SU-DHL-6 (cell line): ENCODE data around the gene HHLA2.

Experiments used
- H2AFZ ChIP-seq: fragments of 200-600 bp; sonication (generic); 2 replicates; pipeline ENCODE4 v1.6.1; 2014; ENCODE audit warnings: low read depth, mild to moderate bottlenecking, moderate library complexity, mixed read lengths, antibody characterized with exemption, low read length; ENCODE audit not compliant: severe bottlenecking
- H3F3A ChIP-seq: fragments of 200-600 bp; shearing (Covaris generic); 2 replicates; pipeline ENCODE4 v1.6.0; 2016; ENCODE audit warnings: antibody characterized with exemption, mild to moderate bottlenecking; ENCODE audit not compliant: insufficient read depth
- H3K27ac ChIP-seq: fragments of 200-600 bp; sonication (generic); 2 replicates; pipeline ENCODE4 v1.5.1; 2016; ENCODE audit warnings: low read depth, mild to moderate bottlenecking, low read length, moderate library complexity, mixed read lengths
- H3K27me3 ChIP-seq: fragments of 200-600 bp; sonication (generic), shearing (Covaris generic); 2 replicates; pipeline ENCODE4 v1.6.0; 2014; ENCODE audit warnings: mild to moderate bottlenecking, low read length
- H3K36me3 ChIP-seq: fragments of 200-600 bp; sonication (generic); 2 replicates; pipeline ENCODE4 v1.6.1; 2014; ENCODE audit warnings: mild to moderate bottlenecking, low read length, mixed read lengths
- H3K4me2 ChIP-seq: fragments of 300-600, 200-600 bp; shearing (Covaris generic), sonication (generic); 2 replicates; pipeline ENCODE4 v1.6.0; 2014; ENCODE audit warnings: low read length, low read depth, mild to moderate bottlenecking; ENCODE audit not compliant: poor library complexity, severe bottlenecking
- H3K4me3 ChIP-seq: fragments of 200-600 bp; sonication (generic); 2 replicates; pipeline ENCODE4 v1.5.1; 2014; ENCODE audit warnings: antibody characterized with exemption, low read length, mild to moderate bottlenecking, mixed read lengths; ENCODE audit not compliant: insufficient read depth, poor library complexity, severe bottlenecking
- H3K79me2 ChIP-seq: fragments of 200-600 bp; sonication (generic); 2 replicates; pipeline ENCODE4 v1.6.1; 2014; ENCODE audit warnings: mild to moderate bottlenecking, low read length, moderate library complexity; ENCODE audit not compliant: insufficient read depth
- H3K9ac ChIP-seq: fragments of 200-600 bp; sonication (generic); 2 replicates; pipeline ENCODE4 v1.7.0; 2014; ENCODE audit warnings: mild to moderate bottlenecking, low read length
- H3K9me2 ChIP-seq: fragments of 200-600 bp; sonication (generic); replicated peaks from 2 replicates; pipeline ENCODE4 v1.6.1; 2014; ENCODE audit warnings: low read length; ENCODE audit not compliant: insufficient read depth
- H3K9me3 ChIP-seq: fragments of 200-600 bp; sonication (generic); 2 replicates; pipeline ENCODE4 v1.6.1; 2014; ENCODE audit warnings: low read length, mixed read lengths; ENCODE audit not compliant: insufficient read depth
- H4K20me1 ChIP-seq: fragments of 200-600 bp; sonication (generic); 2 replicates; pipeline ENCODE4 v1.6.1; 2014; ENCODE audit warnings: low read depth, mild to moderate bottlenecking, antibody characterized with exemption, low read length, moderate library complexity, mixed read lengths
- EZH2phosphoT487 ChIP-seq: fragments of 200-600 bp; sonication (generic), shearing (Covaris generic); conservative IDR thresholded peaks from 2 replicates; pipeline ENCODE4 v1.6.1; 2018; ENCODE audit warnings: mild to moderate bottlenecking, antibody characterized with exemption, low read length, moderate library complexity, mixed read lengths
- TF ChIP-seq, protein P1 (sequence below): fragments of 200-600 bp; sonication (generic); IDR thresholded peaks from one replicate; pipeline ENCODE4 v1.5.1; 2017; ENCODE audit warnings: antibody characterized with exemption, mild to moderate bottlenecking, low read length, moderate library complexity; ENCODE audit not compliant: insufficient read depth, poor library complexity, severe bottlenecking

Gene HHLA2

DNA sequence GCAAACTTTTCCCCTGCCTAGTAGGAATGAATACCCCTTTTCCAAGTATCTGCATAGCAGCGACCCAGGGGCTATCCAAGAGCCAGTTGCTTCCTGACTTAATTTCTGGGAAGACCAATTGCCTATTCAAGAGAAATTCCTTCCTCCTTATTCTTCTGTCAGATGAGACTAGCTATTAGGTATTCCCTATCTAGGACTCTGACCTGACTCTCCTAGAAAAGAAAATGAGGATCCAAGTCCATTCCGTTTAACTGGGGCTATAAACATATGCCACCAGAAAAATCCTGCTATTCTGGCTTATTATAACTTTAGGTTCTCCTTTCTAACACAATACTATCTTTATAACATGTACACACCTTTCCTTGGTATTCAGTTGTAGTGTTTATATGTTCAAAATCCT is 1.7 kb downstream of the HHLA2 start:
- Histone ChIP-seq H3K4me3 (no peak overlapping the region), H3K9me2 (no peaks in the 10 kb centered on the region), H3K79me2 (no peaks in the 10 kb centered on the region), H2AFZ (no peak overlapping the region), H3K4me2 (no peak overlapping the region), H3K9ac (no peak overlapping the region), H4K20me1 (no peaks in the 10 kb centered on the region), H3K9me3 (no peaks in the 10 kb centered on the region), H3K27me3 (no peaks in the 10 kb centered on the region), H3F3A (no peaks in the 10 kb centered on the region), H3K36me3 (no peaks in the 10 kb centered on the region), H3K27ac (no peak overlapping the region)
- TF ChIP-seq, protein P1, sequence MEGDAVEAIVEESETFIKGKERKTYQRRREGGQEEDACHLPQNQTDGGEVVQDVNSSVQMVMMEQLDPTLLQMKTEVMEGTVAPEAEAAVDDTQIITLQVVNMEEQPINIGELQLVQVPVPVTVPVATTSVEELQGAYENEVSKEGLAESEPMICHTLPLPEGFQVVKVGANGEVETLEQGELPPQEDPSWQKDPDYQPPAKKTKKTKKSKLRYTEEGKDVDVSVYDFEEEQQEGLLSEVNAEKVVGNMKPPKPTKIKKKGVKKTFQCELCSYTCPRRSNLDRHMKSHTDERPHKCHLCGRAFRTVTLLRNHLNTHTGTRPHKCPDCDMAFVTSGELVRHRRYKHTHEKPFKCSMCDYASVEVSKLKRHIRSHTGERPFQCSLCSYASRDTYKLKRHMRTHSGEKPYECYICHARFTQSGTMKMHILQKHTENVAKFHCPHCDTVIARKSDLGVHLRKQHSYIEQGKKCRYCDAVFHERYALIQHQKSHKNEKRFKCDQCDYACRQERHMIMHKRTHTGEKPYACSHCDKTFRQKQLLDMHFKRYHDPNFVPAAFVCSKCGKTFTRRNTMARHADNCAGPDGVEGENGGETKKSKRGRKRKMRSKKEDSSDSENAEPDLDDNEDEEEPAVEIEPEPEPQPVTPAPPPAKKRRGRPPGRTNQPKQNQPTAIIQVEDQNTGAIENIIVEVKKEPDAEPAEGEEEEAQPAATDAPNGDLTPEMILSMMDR = no peak
- TF ChIP-seq EZH2phosphoT487 = no peak

DNA sequence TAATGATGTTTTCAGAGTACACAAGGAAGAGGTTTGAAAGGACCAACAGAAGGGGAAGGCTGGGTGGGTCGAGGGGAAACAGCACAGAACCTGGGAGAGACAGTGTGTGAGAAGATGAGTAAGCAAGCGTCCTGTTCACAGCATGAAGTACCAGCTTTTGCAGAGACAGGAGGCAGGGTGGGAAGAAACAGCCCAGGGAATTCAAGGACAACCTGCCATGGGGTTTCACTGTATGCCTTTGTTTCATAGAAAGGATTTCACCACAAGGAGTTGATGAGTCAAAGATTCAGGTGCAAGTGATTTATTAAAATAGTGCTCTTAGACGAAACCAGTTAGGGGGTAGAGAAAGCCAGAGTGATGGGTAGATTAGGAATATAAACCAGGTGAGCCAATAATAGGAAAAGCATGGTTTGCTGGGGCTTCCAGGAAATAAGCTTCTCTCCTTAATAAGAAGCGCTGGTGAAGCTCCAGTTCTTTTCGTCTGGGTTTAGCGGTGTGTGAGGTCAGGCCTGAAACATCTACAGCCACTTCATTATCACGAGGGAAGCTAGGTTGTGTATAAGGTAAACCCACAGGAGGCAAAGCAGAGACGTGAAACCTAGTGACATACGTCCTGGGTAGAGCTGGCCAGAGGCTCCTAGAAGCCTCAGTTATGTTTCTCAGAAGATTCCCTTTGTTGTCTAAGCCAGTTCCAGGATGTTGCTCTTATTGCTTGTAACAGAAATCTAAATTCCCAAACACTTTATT is 3.9 kb downstream of the HHLA2 start:
- no peaks in the 10 kb centered on the region for H3K9me3 ChIP-seq
- no peaks in the 10 kb centered on the region for H3K36me3 ChIP-seq
- H3K27ac ChIP-seq = no peak overlapping the region
- TF ChIP-seq, protein P1 = no peak
- no peak for TF ChIP-seq EZH2phosphoT487
- H3K9me2 ChIP-seq = no peaks in the 10 kb centered on the region
- no peaks in the 10 kb centered on the region for H3K27me3 ChIP-seq
- no peaks in the 10 kb centered on the region for H4K20me1 ChIP-seq
- H3K4me2 ChIP-seq = no peak overlapping the region
- H3K9ac ChIP-seq = no peak overlapping the region
- no peak overlapping the region for H2AFZ ChIP-seq
- no peak overlapping the region for H3K4me3 ChIP-seq
- no peaks in the 10 kb centered on the region for H3K79me2 ChIP-seq
- no peaks in the 10 kb centered on the region for H3F3A ChIP-seq

DNA sequence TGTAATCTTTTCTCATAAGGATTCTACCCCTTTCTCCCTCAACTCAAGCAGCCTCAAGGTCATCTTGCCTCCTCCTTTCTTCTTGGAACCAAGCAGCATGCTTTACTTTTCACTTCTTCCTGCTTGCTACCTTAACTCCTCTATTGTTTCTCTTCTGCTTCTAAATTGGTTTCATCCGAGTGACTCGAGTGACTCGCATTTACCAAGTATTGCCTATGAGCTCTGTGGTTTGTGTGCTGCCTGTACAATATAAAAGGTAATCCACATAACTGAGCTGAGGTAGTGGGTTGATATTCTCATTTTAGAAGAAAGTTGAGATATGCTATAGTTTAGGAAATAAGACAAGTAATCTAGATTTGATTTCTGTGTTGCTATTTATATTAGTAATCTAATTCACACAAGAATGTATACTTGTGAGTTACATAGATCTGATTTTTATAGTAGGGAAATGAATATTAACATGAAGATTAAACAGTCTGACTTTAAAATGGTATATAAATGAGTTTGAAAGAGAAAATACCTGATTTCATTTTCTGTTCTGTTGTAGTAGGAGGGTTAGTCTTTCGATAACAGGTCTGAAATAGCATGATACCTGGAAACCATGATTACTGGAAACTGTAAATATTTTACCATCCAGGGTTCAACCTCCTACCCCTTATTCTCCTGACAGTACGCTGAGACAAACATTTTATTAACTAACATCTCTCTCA is 5.5 kb downstream of the HHLA2 start:
- H4K20me1 ChIP-seq = no peaks in the 10 kb centered on the region
- no peak for TF ChIP-seq EZH2phosphoT487
- TF ChIP-seq, protein P1 = no peak
- no peaks in the 10 kb centered on the region for H3K79me2 ChIP-seq
- no peaks in the 10 kb centered on the region for H3K9me3 ChIP-seq
- H3K4me2 ChIP-seq = no peak overlapping the region
- H3K36me3 ChIP-seq = no peaks in the 10 kb centered on the region
- H3K4me3 ChIP-seq = no peak overlapping the region
- H3K27me3 ChIP-seq = no peaks in the 10 kb centered on the region
- no peaks in the 10 kb centered on the region for H3K9me2 ChIP-seq
- H2AFZ ChIP-seq = no peak overlapping the region
- no peak overlapping the region for H3K27ac ChIP-seq
- no peak overlapping the region for H3K9ac ChIP-seq
- no peaks in the 10 kb centered on the region for H3F3A ChIP-seq
